HepG2 (cell line): ENCODE measurements around the gene CIBAR2. TPM values are rescaled to one million over a fixed set of nuclear protein-coding genes. Genes with fewer than 3 reads are reported as not detected.
A peak's percentile ranks its signal among the peaks of the same experiment; 100 is the strongest.

Experiments
- ATAD3A ChIP-seq: sonication (generic); formaldehyde crosslinking; IDR thresholded peaks from 2 replicates; pipeline ENCODE4 v1.4.0; 2020; ENCODE audit warnings: missing genetic modification reagents
- HHEX ChIP-seq: IDR thresholded peaks from 2 replicates; pipeline ENCODE4 v1.6.1; 2016; ENCODE audit warnings: control low read depth
- HOXA7 ChIP-seq: sonication (generic); formaldehyde crosslinking; IDR thresholded peaks from 2 replicates; pipeline ENCODE4 v1.8.1; 2022; ENCODE audit warnings: mild to moderate bottlenecking, missing genetic modification reagents, moderate library complexity
- KLF11 ChIP-seq: IDR thresholded peaks from 2 replicates; pipeline ENCODE4 v1.6.1; 2016; ENCODE audit warnings: missing compliant biosample characterization
- NR0B2 ChIP-seq: sonication (generic); formaldehyde crosslinking; IDR thresholded peaks from 2 replicates; pipeline ENCODE4 v1.4.0; 2020; ENCODE audit warnings: mild to moderate bottlenecking, missing genetic modification reagents
- POLR2G ChIP-seq: fragments of 200-400 bp; formaldehyde crosslinking; IDR thresholded peaks from 2 replicates; pipeline ENCODE4 v1.6.1; 2018; ENCODE audit warnings: mild to moderate bottlenecking, low read depth, low read length, moderate library complexity
- RBAK ChIP-seq: sonication (generic); formaldehyde crosslinking; IDR thresholded peaks from 2 replicates; pipeline ENCODE4 v1.5.1; 2020; ENCODE audit warnings: mild to moderate bottlenecking, missing genetic modification reagents
- RBFOX2 ChIP-seq: fragments of 200-400 bp; formaldehyde crosslinking; IDR thresholded peaks from 2 replicates; pipeline ENCODE4 v1.6.1; 2017; ENCODE audit warnings: low read depth, mild to moderate bottlenecking, low read length
- RNF219 ChIP-seq: sonication (generic); formaldehyde crosslinking; IDR thresholded peaks from 2 replicates; pipeline ENCODE4 v1.5.0; 2020; ENCODE audit warnings: mild to moderate bottlenecking, missing genetic modification reagents
- SATB2 ChIP-seq: sonication (generic); formaldehyde crosslinking; IDR thresholded peaks from 2 replicates; pipeline ENCODE4 v1.5.0; 2020; ENCODE audit warnings: missing genetic modification reagents
- SKI ChIP-seq: fragments of 450-650 bp; IDR thresholded peaks from one replicate; pipeline ENCODE4 v1.6.1; 2018; ENCODE audit warnings: mild to moderate bottlenecking; ENCODE audit not compliant: partially characterized antibody
- ZBTB2 ChIP-seq: sonication (generic); formaldehyde crosslinking; IDR thresholded peaks from 2 replicates; pipeline ENCODE4 v1.8.0; 2022; ENCODE audit warnings: low read depth, missing genetic modification reagents
- ZNF33B ChIP-seq: sonication (generic); formaldehyde crosslinking; IDR thresholded peaks from 2 replicates; pipeline ENCODE4 v1.5.1; 2020; ENCODE audit warnings: mild to moderate bottlenecking, missing genetic modification reagents
- ZNF496 ChIP-seq: sonication (generic); formaldehyde crosslinking; IDR thresholded peaks from 2 replicates; pipeline ENCODE4 v1.8.1; 2023; ENCODE audit warnings: mild to moderate bottlenecking, moderate library complexity, missing genetic modification reagents; ENCODE audit not compliant: insufficient replicate concordance
- ZNF563 ChIP-seq: sonication (generic); formaldehyde crosslinking; IDR thresholded peaks from 2 replicates; pipeline ENCODE4 v1.8.0; 2022; ENCODE audit warnings: mild to moderate bottlenecking, moderate library complexity, missing genetic modification reagents
- ZSCAN25 ChIP-seq: sonication (generic); formaldehyde crosslinking; IDR thresholded peaks from 2 replicates; pipeline ENCODE4 v1.8.0; 2022; ENCODE audit warnings: mild to moderate bottlenecking, missing genetic modification reagents
- polyA plus RNA-seq, 8 experiments: library from polyadenylated mRNA; depleted of rRNA in 3 of 8; stranded (reverse) in 7 of 8; unstranded in 1 of 8; fragments of >200 nt; fragmentation: Illumina TruSeq in 4 of 8; extraction: Trizol in 4 of 8; gene quantifications; 2 replicates each; pipeline versions ENCODE4 v1.2.1 to v1.2.3, GENCODE V29; 2011 to 2016; ENCODE audit warnings: low read depth in 4 of 8, missing spikeins in 1 of 8, mixed read lengths in 1 of 8; ENCODE audit not compliant: insufficient read depth in 1 of 8
- total RNA-seq, 5 experiments: library from RNA; depleted of rRNA; stranded (reverse); fragments of >200 nt; fragmentation: Illumina TruSeq; extraction: Trizol; gene quantifications; 2 replicates each; pipeline ENCODE4 v1.2.3, GENCODE V29; 2016; ENCODE audit warnings: low read depth in 1 of 5
- TF ChIP-seq, protein P1 (sequence below): sonication (generic); formaldehyde crosslinking; IDR thresholded peaks from 2 replicates; pipeline ENCODE4 v1.8.1; 2023; ENCODE audit warnings: mild to moderate bottlenecking, moderate library complexity, missing genetic modification reagents
- TF ChIP-seq, protein P2 (sequence below): sonication (generic); formaldehyde crosslinking; IDR thresholded peaks from 2 replicates; pipeline ENCODE4 v1.4.0; 2020; ENCODE audit warnings: mild to moderate bottlenecking, missing genetic modification reagents
- TF ChIP-seq, protein P3 (sequence below): sonication (generic); formaldehyde crosslinking; IDR thresholded peaks from 2 replicates; pipeline ENCODE4 v1.4.0; 2020; ENCODE audit warnings: missing genetic modification reagents, borderline replicate concordance

CIBAR2 gene
- total and polyA plus RNA-seq, 2 of the 13 experiments (the other 11 are each of a cell fraction or from before 2014, with no cell fraction given) = not detected

DNA sequence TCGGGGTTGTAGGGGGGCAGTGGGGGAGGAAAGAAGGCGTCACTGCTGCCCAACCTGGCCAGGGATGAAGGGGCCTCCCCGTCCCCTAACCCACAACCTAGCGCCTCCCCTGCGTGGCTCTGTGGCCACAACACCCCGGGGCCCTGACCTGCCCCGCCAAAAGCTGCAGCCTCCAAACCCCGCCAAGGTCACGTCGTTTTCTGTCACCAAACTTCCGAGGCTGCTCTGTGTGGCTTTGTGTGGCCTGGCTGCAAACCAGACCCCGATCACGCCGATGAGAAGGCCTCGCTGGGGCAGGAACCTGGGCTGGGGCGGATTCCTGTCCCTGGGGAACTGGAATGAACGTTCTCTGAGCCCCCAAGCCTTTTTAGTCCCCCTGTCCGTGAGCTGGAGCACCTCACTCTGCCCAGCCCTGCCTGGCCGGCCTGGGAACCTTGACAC is 30.5 kb upstream of the CIBAR2 start (continued):
- TF ChIP-seq ZSCAN25 (CRISPR knock-in tag) (no peak), HOXA7 (CRISPR knock-in tag) (no peak), ZNF563 (no peak), NR0B2 (no peak), KLF11 (CRISPR knock-in tag) (no peak), ZNF496 (CRISPR knock-in tag) (no peak), ATAD3A (CRISPR knock-in tag) (no peak), POLR2G (no peak), RBAK (no peak), ZBTB2 (CRISPR knock-in tag) (no peak), SKI (no peak), HHEX (CRISPR knock-in tag) (no peak), RBFOX2 (no peak), ZNF33B (no peak), RNF219 (no peak), SATB2 (CRISPR knock-in tag) (no peak)
- TF ChIP-seq, protein P1, sequence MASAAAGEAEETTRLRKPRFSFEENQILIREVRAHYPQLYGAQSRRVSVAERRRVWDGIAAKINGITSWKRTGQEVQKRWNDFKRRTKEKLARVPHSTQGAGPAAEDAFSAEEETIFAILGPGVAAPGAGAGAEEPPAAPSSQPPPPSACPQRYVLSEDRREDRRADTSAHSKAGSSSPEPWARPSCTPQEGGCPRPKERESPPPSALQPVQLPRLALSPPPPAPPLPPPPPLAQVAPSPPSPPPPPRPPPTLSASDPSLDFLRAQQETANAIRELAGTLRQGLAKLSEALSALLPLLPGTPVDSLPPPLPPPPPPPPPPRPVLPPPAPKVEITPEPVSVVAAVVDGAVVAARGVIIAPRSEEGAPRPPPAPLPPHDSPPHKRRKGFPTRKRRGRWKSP = no peak
- TF ChIP-seq, protein P2, sequence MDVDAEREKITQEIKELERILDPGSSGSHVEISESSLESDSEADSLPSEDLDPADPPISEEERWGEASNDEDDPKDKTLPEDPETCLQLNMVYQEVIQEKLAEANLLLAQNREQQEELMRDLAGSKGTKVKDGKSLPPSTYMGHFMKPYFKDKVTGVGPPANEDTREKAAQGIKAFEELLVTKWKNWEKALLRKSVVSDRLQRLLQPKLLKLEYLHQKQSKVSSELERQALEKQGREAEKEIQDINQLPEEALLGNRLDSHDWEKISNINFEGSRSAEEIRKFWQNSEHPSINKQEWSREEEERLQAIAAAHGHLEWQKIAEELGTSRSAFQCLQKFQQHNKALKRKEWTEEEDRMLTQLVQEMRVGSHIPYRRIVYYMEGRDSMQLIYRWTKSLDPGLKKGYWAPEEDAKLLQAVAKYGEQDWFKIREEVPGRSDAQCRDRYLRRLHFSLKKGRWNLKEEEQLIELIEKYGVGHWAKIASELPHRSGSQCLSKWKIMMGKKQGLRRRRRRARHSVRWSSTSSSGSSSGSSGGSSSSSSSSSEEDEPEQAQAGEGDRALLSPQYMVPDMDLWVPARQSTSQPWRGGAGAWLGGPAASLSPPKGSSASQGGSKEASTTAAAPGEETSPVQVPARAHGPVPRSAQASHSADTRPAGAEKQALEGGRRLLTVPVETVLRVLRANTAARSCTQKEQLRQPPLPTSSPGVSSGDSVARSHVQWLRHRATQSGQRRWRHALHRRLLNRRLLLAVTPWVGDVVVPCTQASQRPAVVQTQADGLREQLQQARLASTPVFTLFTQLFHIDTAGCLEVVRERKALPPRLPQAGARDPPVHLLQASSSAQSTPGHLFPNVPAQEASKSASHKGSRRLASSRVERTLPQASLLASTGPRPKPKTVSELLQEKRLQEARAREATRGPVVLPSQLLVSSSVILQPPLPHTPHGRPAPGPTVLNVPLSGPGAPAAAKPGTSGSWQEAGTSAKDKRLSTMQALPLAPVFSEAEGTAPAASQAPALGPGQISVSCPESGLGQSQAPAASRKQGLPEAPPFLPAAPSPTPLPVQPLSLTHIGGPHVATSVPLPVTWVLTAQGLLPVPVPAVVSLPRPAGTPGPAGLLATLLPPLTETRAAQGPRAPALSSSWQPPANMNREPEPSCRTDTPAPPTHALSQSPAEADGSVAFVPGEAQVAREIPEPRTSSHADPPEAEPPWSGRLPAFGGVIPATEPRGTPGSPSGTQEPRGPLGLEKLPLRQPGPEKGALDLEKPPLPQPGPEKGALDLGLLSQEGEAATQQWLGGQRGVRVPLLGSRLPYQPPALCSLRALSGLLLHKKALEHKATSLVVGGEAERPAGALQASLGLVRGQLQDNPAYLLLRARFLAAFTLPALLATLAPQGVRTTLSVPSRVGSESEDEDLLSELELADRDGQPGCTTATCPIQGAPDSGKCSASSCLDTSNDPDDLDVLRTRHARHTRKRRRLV = no peak
- TF ChIP-seq, protein P3, sequence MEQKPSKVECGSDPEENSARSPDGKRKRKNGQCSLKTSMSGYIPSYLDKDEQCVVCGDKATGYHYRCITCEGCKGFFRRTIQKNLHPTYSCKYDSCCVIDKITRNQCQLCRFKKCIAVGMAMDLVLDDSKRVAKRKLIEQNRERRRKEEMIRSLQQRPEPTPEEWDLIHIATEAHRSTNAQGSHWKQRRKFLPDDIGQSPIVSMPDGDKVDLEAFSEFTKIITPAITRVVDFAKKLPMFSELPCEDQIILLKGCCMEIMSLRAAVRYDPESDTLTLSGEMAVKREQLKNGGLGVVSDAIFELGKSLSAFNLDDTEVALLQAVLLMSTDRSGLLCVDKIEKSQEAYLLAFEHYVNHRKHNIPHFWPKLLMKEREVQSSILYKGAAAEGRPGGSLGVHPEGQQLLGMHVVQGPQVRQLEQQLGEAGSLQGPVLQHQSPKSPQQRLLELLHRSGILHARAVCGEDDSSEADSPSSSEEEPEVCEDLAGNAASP = 0 out of 2 replicates have a peak, but pooled peaks have one; percentile 17
